Bone marrow (tissue), 2 donors: Measurements from ENCODE around the gene MRGPRG.

ENCODE experiments used
- DNase-seq, 2 donors: peaks; one replicate each; lab custom pipeline; 2025; lab: John Stamatoyannopoulos, UW

Gene MRGPRG

GRCh38 chr11:3207526-3208189, 11.0 kb downstream of the MRGPRG start:
- DNase-seq, result no peak

GRCh38 chr11:3206922-3207204, 11.8 kb downstream of the MRGPRG start:
- no peak for DNase-seq

- DNase-seq, result no peak
Observed at GRCh38 chr11:3206156-3206921, 12.3 kb downstream of the MRGPRG start.

DNA sequence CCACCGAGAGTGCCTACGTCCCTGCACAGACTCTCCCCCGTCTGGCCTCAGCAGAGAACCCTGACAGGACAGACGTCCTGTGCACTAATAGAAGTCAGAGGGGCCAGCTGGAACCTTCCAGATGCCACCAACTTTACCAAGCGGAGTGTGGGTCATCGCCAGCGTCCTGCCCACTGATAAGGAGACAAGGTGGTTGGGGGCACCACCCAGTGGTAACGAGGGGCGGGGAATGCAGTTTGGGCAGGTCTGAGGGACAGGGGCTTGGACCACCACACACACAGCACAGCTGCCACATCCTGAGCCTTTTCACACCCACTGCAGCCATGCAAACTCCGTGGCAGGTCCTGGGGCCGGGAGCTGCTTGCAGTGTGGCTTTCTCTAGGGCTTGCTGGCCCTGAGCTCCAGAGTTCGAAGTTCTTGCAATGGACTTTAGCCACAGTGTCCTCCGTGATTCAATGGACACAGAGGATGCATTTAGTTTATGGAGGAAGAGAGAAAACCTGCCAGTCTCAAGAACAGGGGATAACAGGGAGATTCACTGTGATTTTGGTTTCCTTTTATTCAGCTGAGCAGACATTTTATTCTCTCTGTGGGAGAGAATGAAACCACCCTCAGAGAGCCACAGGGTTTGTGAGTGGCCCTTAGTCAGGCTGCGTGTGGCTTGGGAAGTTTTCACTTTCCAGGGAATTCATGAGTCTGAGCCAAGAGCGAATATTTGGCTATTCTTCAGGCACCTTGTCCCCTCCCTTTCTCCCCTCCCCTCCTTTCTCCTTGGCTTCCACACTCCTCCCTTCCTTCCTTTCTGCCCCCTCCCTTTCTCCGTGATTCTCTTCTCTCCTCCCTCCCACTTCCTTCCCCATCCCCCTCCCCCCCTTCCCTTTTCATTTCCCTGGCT, 13.1 kb downstream of the MRGPRG start:
- no peak for DNase-seq

- no peak for DNase-seq
Observed at GRCh38 chr11:3204141-3205015, 14.2 kb downstream of the MRGPRG start.

- no peak for DNase-seq
Observed at GRCh38 chr11:3203221-3204043, 15.2 kb downstream of the MRGPRG start.

GRCh38 chr11:3202759-3203158, 15.9 kb downstream of the MRGPRG start:
- no peak for DNase-seq

- DNase-seq, result no peak
Observed at GRCh38 chr11:3202305-3202704, 16.3 kb downstream of the MRGPRG start.

DNA sequence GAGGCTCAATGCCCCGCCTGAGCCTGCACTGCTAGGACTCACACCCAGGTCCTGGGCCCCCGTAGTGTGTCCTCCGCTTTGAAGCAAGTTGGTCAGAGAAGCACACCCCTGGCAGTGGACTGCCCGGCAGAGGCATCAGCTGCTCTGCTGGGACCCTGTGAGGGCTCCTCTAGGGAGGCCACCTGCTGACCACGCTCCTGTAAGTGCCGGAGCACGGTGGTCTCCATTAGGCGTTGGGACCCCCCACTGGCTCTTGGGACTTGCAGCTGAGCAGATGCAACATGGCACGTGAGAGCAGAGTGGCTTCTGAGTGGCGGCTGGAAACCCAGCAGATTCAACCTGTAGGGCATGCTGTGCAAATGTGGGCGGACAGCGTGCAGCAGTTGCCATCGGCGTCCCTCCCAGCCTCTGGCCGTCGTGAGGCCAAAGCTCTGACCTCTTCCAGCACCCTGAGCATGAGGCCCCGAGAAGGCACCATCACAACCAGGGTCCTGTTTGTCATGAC, 16.9 kb downstream of the MRGPRG start:
- DNase-seq, result no peak

DNA sequence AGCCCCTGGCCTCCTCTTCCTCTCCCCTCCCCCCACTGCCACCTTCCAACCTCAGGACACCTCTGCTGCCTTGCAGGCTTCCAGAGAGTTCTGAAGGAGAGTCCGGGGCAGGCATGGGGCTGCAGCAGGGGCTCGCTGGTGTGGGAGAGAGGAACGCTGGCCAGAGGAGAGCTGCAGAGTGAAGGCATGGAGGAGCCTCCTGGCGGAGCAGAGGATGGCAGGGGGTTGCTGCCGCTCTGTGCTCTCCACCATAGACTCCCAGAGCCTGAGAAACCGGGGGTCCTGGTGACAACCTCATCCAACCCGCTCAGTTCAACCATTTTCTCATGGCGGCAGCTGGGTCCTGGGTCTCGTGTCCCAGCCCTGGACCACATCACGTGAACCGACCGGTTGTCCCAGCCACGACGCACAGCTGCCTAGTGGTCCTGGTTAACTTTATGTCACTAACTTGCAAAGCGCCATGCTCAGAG, 17.5 kb downstream of the MRGPRG start:
- no peak for DNase-seq

DNA sequence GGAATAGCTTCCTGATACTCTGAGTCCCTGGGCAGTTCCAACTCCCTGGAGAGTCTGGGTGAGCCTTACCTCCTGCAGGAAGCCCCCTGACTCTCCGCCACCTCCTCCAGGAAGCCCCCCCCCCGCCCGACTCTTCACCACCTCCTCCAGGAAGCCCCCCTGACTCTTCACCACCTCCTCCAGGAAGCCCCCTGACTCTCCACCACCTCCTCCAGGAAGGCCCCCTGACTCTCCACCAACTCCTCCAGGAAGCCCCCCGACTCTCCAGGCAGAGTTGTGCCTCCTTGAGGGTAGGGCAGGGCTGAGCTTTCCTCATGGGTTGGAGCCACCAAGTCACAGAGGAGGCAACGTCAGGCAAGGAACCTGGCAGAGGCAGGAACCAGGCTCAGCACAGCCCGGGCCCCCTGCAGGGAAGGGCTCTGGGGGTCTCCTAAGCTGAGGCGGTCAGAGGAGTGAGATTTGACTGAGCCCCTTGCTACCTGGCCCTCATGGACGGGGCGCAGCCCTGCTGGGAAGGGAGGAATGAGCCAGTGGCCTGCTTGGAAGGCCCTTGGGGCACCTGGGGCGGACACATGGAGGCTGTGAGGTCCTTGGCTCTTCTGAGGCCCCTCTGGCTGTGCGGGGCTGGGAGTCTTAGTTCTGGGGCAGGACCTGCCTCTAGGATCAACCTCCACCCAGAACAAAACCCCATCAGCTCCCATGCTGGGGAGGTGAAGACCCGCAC, 18.1 kb downstream of the MRGPRG start:
- no peak for DNase-seq

GRCh38 chr11:3199537-3200295, 18.9 kb downstream of the MRGPRG start:
- no peak for DNase-seq

DNA sequence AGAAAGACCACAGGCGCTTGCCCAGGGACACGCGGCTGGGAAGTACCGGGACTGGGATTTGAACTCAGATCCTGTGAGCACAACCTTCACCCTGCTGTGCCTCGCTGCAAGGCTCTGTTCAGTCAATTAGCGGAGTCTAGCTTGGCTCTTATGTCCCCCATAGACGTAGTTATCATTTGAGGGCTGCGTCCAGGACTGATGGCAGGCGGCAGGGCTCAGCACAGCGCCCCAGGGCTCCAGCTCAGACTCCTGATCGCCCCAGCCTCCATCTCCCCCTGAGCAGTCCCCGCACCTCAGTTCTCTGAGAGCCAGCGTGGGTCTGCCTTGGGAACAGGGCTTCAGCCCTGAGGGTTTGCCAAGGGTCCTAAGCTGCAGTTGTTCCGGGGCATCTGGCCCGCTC, 19.8 kb downstream of the MRGPRG start:
- DNase-seq, result no peak

- DNase-seq, result no peak
Observed at GRCh38 chr11:3197878-3198528, 20.6 kb downstream of the MRGPRG start.

- DNase-seq, result no peak
Observed at GRCh38 chr11:3197044-3197695, 21.4 kb downstream of the MRGPRG start.

DNA sequence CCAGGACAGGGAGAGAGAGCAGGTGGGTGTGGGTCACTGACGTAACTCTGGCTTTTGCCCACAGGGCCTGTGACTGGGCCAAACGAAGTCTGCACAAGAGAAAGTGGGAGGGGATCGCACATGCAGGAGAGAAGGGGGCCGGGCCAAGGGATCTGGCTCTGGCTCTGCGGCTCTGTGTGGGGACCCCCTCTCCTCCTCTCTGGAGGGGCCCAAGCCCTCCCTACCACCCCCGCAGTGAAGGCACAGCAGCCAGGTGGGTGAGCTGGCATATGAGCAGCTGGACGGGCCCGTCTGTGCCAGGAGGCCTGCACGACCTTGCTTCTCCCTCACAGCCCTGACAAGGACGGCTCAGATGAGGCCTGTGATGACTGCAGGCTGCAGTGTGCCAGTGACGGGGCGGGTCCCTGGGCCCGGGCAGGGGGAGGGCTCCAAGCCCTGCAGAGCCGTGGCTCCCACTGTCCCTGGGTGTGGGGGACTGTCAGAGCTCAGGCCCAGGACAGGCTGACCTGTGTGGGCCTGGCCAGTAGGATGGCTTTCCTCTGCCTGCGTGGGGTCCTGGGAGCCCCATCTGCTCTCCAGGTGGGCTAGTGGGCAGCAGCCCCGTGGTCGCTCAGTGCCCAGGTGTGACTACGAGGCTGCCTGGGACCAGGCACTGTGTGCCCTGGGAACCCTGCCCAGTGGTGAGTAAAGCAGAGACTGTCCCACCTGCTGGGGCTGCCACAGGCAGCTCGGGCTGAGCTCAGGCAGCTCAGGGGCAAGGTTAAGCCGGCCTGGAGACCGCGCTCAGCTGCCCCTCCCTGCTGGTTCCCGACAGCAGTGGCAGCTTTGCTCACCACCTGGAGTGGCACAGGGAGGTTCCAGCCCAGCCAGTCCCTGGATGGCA, 22.2 kb downstream of the MRGPRG start:
- DNase-seq, result no peak
